Vagina (tissue), 2 donors: ENCODE data around the gene DDX20.

Experiments used
- POLR2A ChIP-seq, 2 donors: fragments of 450-650 bp; IDR thresholded peaks; one replicate each; pipeline ENCODE4 v1.6.1; 2017; ENCODE audit warnings: antibody characterized with exemption in 2 of 2, mild to moderate bottlenecking in 2 of 2, moderate library complexity in 2 of 2
- POLR2AphosphoS5 ChIP-seq, 2 donors: sonication (generic); formaldehyde crosslinking; IDR thresholded peaks; one replicate each; pipeline ENCODE4 v1.9.0; 2017; ENCODE audit warnings: antibody characterized with exemption in 2 of 2, mild to moderate bottlenecking in 2 of 2, low read depth in 1 of 2; ENCODE audit not compliant: insufficient read depth in 1 of 2
- TF ChIP-seq, protein P1 (sequence below), 3 experiments: fragments of 450-650 bp in 2 of 3; fragments of 200-600 bp in 1 of 3; sonication (generic) in 1 of 3; IDR thresholded peaks; one replicate each; pipeline ENCODE4 v1.5.1; 2017 to 2019; ENCODE audit warnings: antibody characterized with exemption in 3 of 3, mild to moderate bottlenecking in 2 of 3, moderate library complexity in 2 of 3

GRCh38 chr1:111729946-111730681 lies 25.6 kb upstream of the DDX20 start:
- no peak for TF ChIP-seq POLR2A (IDR thresholded peaks at IDR 0.05)
- TF ChIP-seq, protein P1, sequence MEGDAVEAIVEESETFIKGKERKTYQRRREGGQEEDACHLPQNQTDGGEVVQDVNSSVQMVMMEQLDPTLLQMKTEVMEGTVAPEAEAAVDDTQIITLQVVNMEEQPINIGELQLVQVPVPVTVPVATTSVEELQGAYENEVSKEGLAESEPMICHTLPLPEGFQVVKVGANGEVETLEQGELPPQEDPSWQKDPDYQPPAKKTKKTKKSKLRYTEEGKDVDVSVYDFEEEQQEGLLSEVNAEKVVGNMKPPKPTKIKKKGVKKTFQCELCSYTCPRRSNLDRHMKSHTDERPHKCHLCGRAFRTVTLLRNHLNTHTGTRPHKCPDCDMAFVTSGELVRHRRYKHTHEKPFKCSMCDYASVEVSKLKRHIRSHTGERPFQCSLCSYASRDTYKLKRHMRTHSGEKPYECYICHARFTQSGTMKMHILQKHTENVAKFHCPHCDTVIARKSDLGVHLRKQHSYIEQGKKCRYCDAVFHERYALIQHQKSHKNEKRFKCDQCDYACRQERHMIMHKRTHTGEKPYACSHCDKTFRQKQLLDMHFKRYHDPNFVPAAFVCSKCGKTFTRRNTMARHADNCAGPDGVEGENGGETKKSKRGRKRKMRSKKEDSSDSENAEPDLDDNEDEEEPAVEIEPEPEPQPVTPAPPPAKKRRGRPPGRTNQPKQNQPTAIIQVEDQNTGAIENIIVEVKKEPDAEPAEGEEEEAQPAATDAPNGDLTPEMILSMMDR (IDR thresholded peaks at IDR 0.05), result no peak
- TF ChIP-seq POLR2AphosphoS5 (IDR thresholded peaks at IDR 0.05; ENCODE audit: insufficient read depth in 1 of 2, low read depth in 1 of 2), result no peak
